Testis (tissue), 2 donors: Measurements from ENCODE around the gene SERPINE2.
"Not testable (repeated sequence)": the region's sequence is repeated elsewhere in the genome, so short reads cannot be mapped to it uniquely, and the experiment has no call there.

Source experiments
- CTCF ChIP-seq, 3 experiments: fragments of 450-650 bp in 2 of 3; fragments of 200-600 bp in 1 of 3; sonication (generic) in 1 of 3; IDR thresholded peaks; one replicate each; pipeline ENCODE4 v1.5.1; 2016 to 2019; ENCODE audit warnings: antibody characterized with exemption in 3 of 3, mild to moderate bottlenecking in 2 of 3, moderate library complexity in 1 of 3
- POLR2A ChIP-seq: fragments of 450-650 bp; IDR thresholded peaks from one replicate; pipeline ENCODE4 v1.6.1; 2017; ENCODE audit warnings: antibody characterized with exemption, mild to moderate bottlenecking, moderate library complexity

- TF ChIP-seq CTCF (IDR thresholded peaks at IDR 0.05); POLR2A: not testable (repeated sequence)
Measured at GRCh38 chr2:224000662-224001061, 38.4 kb downstream of the SERPINE2 start.
